CD4-positive, CD25-positive, alpha-beta regulatory T cell (primary cell): Measurements from ENCODE around the gene FHIT. TPM values are rescaled to one million over a fixed set of nuclear protein-coding genes. Genes with fewer than 3 reads are reported as not detected.

Source experiments
- ATAC-seq, 2 donors: fragments of 150-1000 bp; cut with Tn5 transposase; one replicate each; pipeline ENCODE4 v1.10.0; 2021; ENCODE audit warnings: low read depth in 2 of 2, moderate number of reproducible peaks in 2 of 2, moderate library complexity in 1 of 2
- DNase-seq, 3 donors: peaks; one replicate each; pipeline versions ENCODE4 v3.0.0 to v3.0.0-alpha.2; 2012 to 2022; ENCODE audit warnings: mixed read lengths in 1 of 3
- H3K27ac ChIP-seq: one replicate; pipeline ENCODE4 v1.7.0; 2013; ENCODE audit warnings: mild to moderate bottlenecking, low read length; ENCODE audit not compliant: insufficient read depth, poor library complexity, severe bottlenecking
- H3K27me3 ChIP-seq: one replicate; pipeline ENCODE4 v1.7.0; 2013; ENCODE audit warnings: low read length; ENCODE audit not compliant: control insufficient read depth, insufficient read depth
- H3K36me3 ChIP-seq: one replicate; pipeline ENCODE4 v1.7.0; 2013; ENCODE audit warnings: mild to moderate bottlenecking, low read length, moderate library complexity; ENCODE audit not compliant: control insufficient read depth, insufficient read depth
- H3K4me1 ChIP-seq: 2 replicates; pipeline ENCODE4 v1.7.0; 2013; ENCODE audit warnings: mild to moderate bottlenecking, low read length; ENCODE audit not compliant: insufficient read depth, control insufficient read depth, poor library complexity, severe bottlenecking
- H3K4me3 ChIP-seq: one replicate; pipeline ENCODE4 v1.7.0; 2013; ENCODE audit warnings: low read depth, mild to moderate bottlenecking, low read length, moderate library complexity
- H3K9me3 ChIP-seq, 2 experiments: 1 replicate in 1 of 2; 2 replicates in 1 of 2; pipeline ENCODE4 v1.7.0; 2013; ENCODE audit warnings: low read length in 2 of 2, mild to moderate bottlenecking in 1 of 2, moderate library complexity in 1 of 2; ENCODE audit not compliant: control insufficient read depth in 2 of 2
- H3K27ac Mint-ChIP-seq, 3 donors: one replicate each; pipeline ENCODE4 v1.8.0; 2020 to 2022; ENCODE audit warnings: mild to moderate bottlenecking in 3 of 3, mixed read lengths in 3 of 3, moderate library complexity in 2 of 3
- H3K27me3 Mint-ChIP-seq: one replicate; pipeline ENCODE4 v1.8.0; 2022; ENCODE audit warnings: mild to moderate bottlenecking, mixed read lengths
- H3K36me3 Mint-ChIP-seq: one replicate; pipeline ENCODE4 v1.8.0; 2020; ENCODE audit warnings: mixed read lengths
- H3K4me1 Mint-ChIP-seq, 4 donors: one replicate each; pipeline ENCODE4 v1.8.0; 2020 to 2022; ENCODE audit warnings: mixed read lengths in 4 of 4, mild to moderate bottlenecking in 1 of 4
- H3K4me3 Mint-ChIP-seq, 4 donors: one replicate each; pipeline ENCODE4 v1.8.0; 2020 to 2022; ENCODE audit warnings: mild to moderate bottlenecking in 4 of 4, mixed read lengths in 4 of 4, moderate library complexity in 3 of 4
- H3K9me3 Mint-ChIP-seq, 7 donors: one replicate each; pipeline ENCODE4 v1.8.0; 2020 to 2022; ENCODE audit warnings: mixed read lengths in 7 of 7, mild to moderate bottlenecking in 3 of 7, moderate library complexity in 2 of 7
- polyA plus RNA-seq, 4 donors: library from polyadenylated mRNA; unstranded; fragments of 300-500 nt; fragmentation: Illumina TruSeq; gene quantifications; one replicate each; pipeline ENCODE4 v1.2.3, GENCODE V29; 2021
- total RNA-seq: library from RNA; stranded (reverse); gene quantifications from one replicate; pipeline ENCODE4 v1.2.3, GENCODE V29; 2022

Gene FHIT
- total and polyA plus RNA-seq, 5 donors from 2014 or later: 7.8 to 120 (median 14.4) TPM

GRCh38 chr3:59877263-59878037 lies 1373.8 kb downstream of the FHIT start:
- peaks cover 4% of the 10 kb centered on the region for H3K27me3 Mint-ChIP-seq
- ATAC-seq: no peak
- no peaks in the 10 kb centered on the region for H3K36me3 ChIP-seq
- peak overlapping the region in 1 of 3 donors; percentile 15 for H3K27ac Mint-ChIP-seq
- H3K4me1 ChIP-seq: no peaks in the 10 kb centered on the region
- H3K4me3 Mint-ChIP-seq: no peak overlapping the region
- no peaks in the 10 kb centered on the region for H3K27me3 ChIP-seq
- H3K36me3 Mint-ChIP-seq: peaks cover 13% of the 10 kb centered on the region
- H3K4me1 Mint-ChIP-seq: peaks cover 0 to 39% (median 22%) of the 10 kb centered on the region in 4 donors
- H3K9me3 ChIP-seq: no peaks in the 10 kb centered on the region
- H3K9me3 Mint-ChIP-seq: peaks cover 0 to 7% (median 0%) of the 10 kb centered on the region in 7 donors
- DNase-seq: no peak
- no peak overlapping the region for H3K27ac ChIP-seq
- H3K4me3 ChIP-seq: no peak overlapping the region

GRCh38 chr3:59876533-59877062 lies 1374.7 kb downstream of the FHIT start:
- Mint-ChIP-seq H3K36me3 (peaks cover 13% of the 10 kb centered on the region), H3K4me3 (no peak overlapping the region)

DNA sequence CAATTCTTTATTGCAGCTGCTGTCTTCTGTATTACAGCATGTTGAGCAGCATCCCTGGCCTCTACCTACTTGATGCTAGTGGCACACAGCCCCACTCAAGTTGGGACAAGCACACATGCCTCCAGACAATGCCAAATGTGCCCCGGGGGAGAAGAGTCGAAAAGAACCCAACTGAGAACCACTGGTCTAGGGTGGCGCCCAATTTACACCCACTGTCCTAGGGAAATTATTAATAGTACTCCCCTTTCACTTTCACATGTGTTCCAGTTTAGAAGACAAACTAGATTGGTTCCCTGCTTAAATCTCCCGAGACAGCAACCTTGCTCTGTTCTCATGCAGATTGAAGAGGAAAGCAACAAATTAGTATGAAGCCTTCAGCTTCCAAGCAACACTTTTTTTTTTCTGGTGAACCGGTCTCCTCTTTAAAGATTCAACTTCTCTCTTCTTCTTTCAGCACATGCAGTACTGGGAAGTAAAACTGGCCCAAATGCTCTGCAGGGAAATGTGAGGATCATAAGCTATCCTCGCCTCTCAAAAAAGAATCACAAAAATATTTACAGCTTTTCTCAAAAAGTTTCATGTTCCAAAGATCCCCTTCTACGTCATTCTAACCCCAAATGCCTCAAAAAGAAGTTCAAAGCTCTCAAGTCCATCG lies 1377.5 kb downstream of the FHIT start:
- H3K27ac Mint-ChIP-seq: peak overlapping the region in 1 of 3 donors; percentile 28
- H3K36me3 ChIP-seq: no peaks in the 10 kb centered on the region
- no peak overlapping the region for H3K27ac ChIP-seq
- DNase-seq (no peak), ATAC-seq (no peak)
- no peaks in the 10 kb centered on the region for H3K27me3 Mint-ChIP-seq
- H3K9me3 Mint-ChIP-seq: peaks cover 0 to 7% (median 0%) of the 10 kb centered on the region in 7 donors
- H3K4me3 ChIP-seq: no peak overlapping the region
- H3K4me1 ChIP-seq: peaks cover 2% of the 10 kb centered on the region
- peaks cover 0 to 38% (median 19%) of the 10 kb centered on the region in 4 donors for H3K4me1 Mint-ChIP-seq
- H3K36me3 Mint-ChIP-seq: peaks cover 13% of the 10 kb centered on the region
- no peak overlapping the region for H3K4me3 Mint-ChIP-seq
- H3K9me3 ChIP-seq: no peaks in the 10 kb centered on the region
- no peaks in the 10 kb centered on the region for H3K27me3 ChIP-seq

More at GRCh38 chr3:59876533-59877062, 1374.7 kb downstream of the FHIT start:
- H3K27me3 ChIP-seq: no peaks in the 10 kb centered on the region
- H3K27ac ChIP-seq: no peak overlapping the region
- H3K9me3 Mint-ChIP-seq: peaks cover 0 to 7% (median 0%) of the 10 kb centered on the region in 7 donors
- H3K4me1 ChIP-seq: no peaks in the 10 kb centered on the region
- no peak for DNase-seq
- H3K4me3 ChIP-seq: no peak overlapping the region
- H3K9me3 ChIP-seq: no peaks in the 10 kb centered on the region
- ATAC-seq: no peak
- H3K36me3 ChIP-seq: no peaks in the 10 kb centered on the region
- peaks cover 4% of the 10 kb centered on the region for H3K27me3 Mint-ChIP-seq
- peaks cover 0 to 43% (median 24%) of the 10 kb centered on the region in 4 donors for H3K4me1 Mint-ChIP-seq
- H3K27ac Mint-ChIP-seq: no peak overlapping the region

- Mint-ChIP-seq H3K4me1 (peaks cover 0 to 52% (median 23%) of the 10 kb centered on the region in 4 donors), H3K4me3 (no peak overlapping the region), H3K27ac (peak overlapping the region in 1 of 3 donors; percentile 75), H3K36me3 (peaks cover 13% of the 10 kb centered on the region), H3K27me3 (no peaks in the 10 kb centered on the region), H3K9me3 (peaks cover 0 to 7% (median 0%) of the 10 kb centered on the region in 7 donors)
- no peaks in the 10 kb centered on the region for H3K27me3 ChIP-seq
- H3K4me3 ChIP-seq: no peak overlapping the region
- DNase-seq: peak in 1 of 3 donors; percentile 26
- no peak overlapping the region for H3K27ac ChIP-seq
- ATAC-seq: peak; percentile 45 to 63
- no peaks in the 10 kb centered on the region for H3K9me3 ChIP-seq
- H3K36me3 ChIP-seq: no peaks in the 10 kb centered on the region
- peaks cover 15% of the 10 kb centered on the region for H3K4me1 ChIP-seq
These were observed 1379.1 kb downstream of the FHIT start for GRCh38 chr3:59872128-59872527.

DNA sequence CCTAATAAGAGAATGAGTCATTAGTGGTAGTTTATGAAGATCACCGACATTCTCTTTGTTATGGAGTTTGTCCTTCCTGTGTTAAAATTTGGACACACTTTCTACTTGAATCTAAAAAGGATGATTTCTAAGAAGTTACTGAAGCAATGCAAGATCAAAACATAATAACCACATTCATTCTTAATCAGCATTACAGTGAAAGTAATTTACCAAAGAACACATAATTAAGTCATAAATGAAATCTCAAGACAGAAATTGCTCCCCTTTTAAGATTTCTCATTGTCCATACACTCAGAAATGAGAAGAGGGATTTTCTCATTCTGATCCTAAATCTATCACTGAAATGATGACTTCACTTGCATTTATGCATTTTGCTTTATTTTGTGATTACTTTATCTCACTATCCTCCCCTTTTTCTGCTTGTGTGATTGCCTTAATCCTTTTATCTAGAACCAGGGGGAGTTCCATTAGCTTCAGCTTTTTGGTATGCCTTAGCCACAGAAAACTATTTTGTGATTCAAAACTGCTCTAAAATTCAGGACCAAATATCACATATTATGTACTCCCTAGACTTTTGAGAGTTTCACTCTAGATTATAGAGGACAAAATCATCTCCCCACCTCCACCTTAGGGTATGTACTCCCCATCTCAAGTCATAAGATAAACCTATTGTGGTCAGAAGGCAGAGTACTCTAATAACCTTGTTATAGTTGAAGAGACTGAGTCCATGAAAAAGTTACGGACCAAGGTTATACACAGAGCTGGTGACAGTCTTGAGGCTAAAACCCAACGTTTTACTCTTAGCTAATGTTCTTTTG lies 1383.9 kb downstream of the FHIT start:
- Mint-ChIP-seq H3K27ac (no peak overlapping the region), H3K4me1 (peaks cover 0 to 40% (median 24%) of the 10 kb centered on the region in 4 donors), H3K4me3 (no peak overlapping the region), H3K27me3 (no peaks in the 10 kb centered on the region), H3K9me3 (peaks cover 0 to 9% (median 4%) of the 10 kb centered on the region in 7 donors), H3K36me3 (peaks cover 15% of the 10 kb centered on the region)
- Histone ChIP-seq H3K27ac (no peak overlapping the region), H3K4me1 (peaks cover 15% of the 10 kb centered on the region), H3K36me3 (no peaks in the 10 kb centered on the region), H3K4me3 (no peak overlapping the region), H3K9me3 (no peaks in the 10 kb centered on the region), H3K27me3 (no peaks in the 10 kb centered on the region)
- DNase-seq (peak in 1 of 3 donors; percentile 55), ATAC-seq (peak in 1 of 2 donors; percentile 47)

DNA sequence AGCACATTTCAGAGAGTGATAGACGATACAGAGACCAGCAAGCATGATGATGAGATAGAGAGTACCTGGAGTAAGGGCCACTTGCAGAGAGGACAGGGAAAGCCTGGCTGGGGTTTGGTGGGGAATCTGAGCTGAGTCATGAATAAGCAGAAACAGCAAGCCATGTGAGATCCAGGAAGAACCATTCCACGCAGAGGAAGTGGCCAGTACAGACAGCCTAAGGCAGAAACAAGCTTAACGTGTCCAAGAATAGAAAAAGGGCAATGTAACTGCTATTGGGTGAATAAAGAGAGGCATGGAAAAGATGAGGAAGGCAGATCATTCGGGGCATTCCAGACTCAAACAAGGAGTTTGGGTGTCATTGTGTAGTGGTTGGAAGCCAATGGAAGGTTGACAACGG lies 1385.2 kb downstream of the FHIT start:
- peak overlapping the region in 1 of 4 donors; percentile 5 for H3K4me3 Mint-ChIP-seq
- H3K36me3 ChIP-seq: no peaks in the 10 kb centered on the region
- ATAC-seq (no peak), DNase-seq (no peak)
- peaks cover 0 to 11% (median 4%) of the 10 kb centered on the region in 7 donors for H3K9me3 Mint-ChIP-seq
- H3K4me1 ChIP-seq: peaks cover 15% of the 10 kb centered on the region
- no peaks in the 10 kb centered on the region for H3K9me3 ChIP-seq
- no peaks in the 10 kb centered on the region for H3K27me3 Mint-ChIP-seq
- H3K36me3 Mint-ChIP-seq: peaks cover 15% of the 10 kb centered on the region
- H3K27ac Mint-ChIP-seq: peak overlapping the region in 2 of 3 donors; percentile 14 to 19
- no peak overlapping the region for H3K4me3 ChIP-seq
- H3K4me1 Mint-ChIP-seq: peaks cover 0 to 28% (median 19%) of the 10 kb centered on the region in 4 donors
- no peaks in the 10 kb centered on the region for H3K27me3 ChIP-seq
- no peak overlapping the region for H3K27ac ChIP-seq

GRCh38 chr3:59865351-59865750 lies 1385.9 kb downstream of the FHIT start:
- peaks cover 0 to 28% (median 19%) of the 10 kb centered on the region in 4 donors for H3K4me1 Mint-ChIP-seq
- H3K27me3 ChIP-seq: no peaks in the 10 kb centered on the region
- H3K4me3 Mint-ChIP-seq: no peak overlapping the region
- no peaks in the 10 kb centered on the region for H3K27me3 Mint-ChIP-seq
- H3K9me3 Mint-ChIP-seq: peaks cover 0 to 11% (median 4%) of the 10 kb centered on the region in 7 donors
- ATAC-seq: no peak
- no peak overlapping the region for H3K4me3 ChIP-seq
- H3K36me3 ChIP-seq: no peaks in the 10 kb centered on the region
- no peak overlapping the region for H3K27ac ChIP-seq
- peaks cover 15% of the 10 kb centered on the region for H3K4me1 ChIP-seq
- H3K36me3 Mint-ChIP-seq: peaks cover 15% of the 10 kb centered on the region
- H3K9me3 ChIP-seq: no peaks in the 10 kb centered on the region
- no peak for DNase-seq
- no peak overlapping the region for H3K27ac Mint-ChIP-seq
